H1 (cell line): ENCODE data around the gene ZNF101. TPM values are rescaled to one million over a fixed set of nuclear protein-coding genes. Genes with fewer than 3 reads are reported as not detected.

Experiments used
- CTCF ChIA-PET: fragments of 300-600 bp; sonication (Branson Sonifier 250); formaldehyde crosslinking; loops from one replicate; lab custom pipeline; 2021; ENCODE audit not compliant: partially characterized antibody; lab: Charles Lee
- POLR2A ChIA-PET: fragments of 300-600 bp; sonication (Branson Sonifier 250); formaldehyde crosslinking; loops from one replicate; lab custom pipeline; 2021; ENCODE audit warnings: inconsistent platforms; ENCODE audit not compliant: partially characterized antibody; lab: Charles Lee
- DNase-seq, 2 experiments: peaks; one replicate each; pipeline versions ENCODE4 v3.0.0 to v3.0.0-alpha.2; 2010 to 2022; ENCODE audit warnings: low spot score in 2 of 2, low read depth in 1 of 2, mixed read lengths in 1 of 2
- FAIRE-seq: peaks from 2 replicates; lab custom pipeline; 2011; peaks lifted over from hg19 to GRCh38; lab: Jason Lieb, UNC
- H2AFZ ChIP-seq: 2 replicates; pipeline ENCODE4 v1.8.1; 2012; ENCODE audit warnings: low read length, inconsistent platforms
- H2AK5ac ChIP-seq: 2 replicates; pipeline ENCODE4 v1.6.1; 2013; ENCODE audit warnings: low read depth, low read length
- H2BK120ac ChIP-seq: replicated peaks from 2 replicates; pipeline ENCODE3; 2013; ENCODE audit warnings: low read depth, low read length, inconsistent platforms
- H2BK12ac ChIP-seq: 2 replicates; pipeline ENCODE4 v1.6.1; 2013; ENCODE audit warnings: low read depth, low read length
- H2BK15ac ChIP-seq: 2 replicates; pipeline ENCODE4 v1.6.1; 2013; ENCODE audit warnings: low read length
- H2BK20ac ChIP-seq: 2 replicates; pipeline ENCODE4 v1.6.1; 2013; ENCODE audit warnings: low read length
- H2BK5ac ChIP-seq: 2 replicates; pipeline ENCODE4 v1.6.1; 2013; ENCODE audit warnings: low read depth, low read length
- H3K14ac ChIP-seq: 2 replicates; pipeline ENCODE4 v1.6.1; 2013; ENCODE audit warnings: inconsistent platforms; ENCODE audit not compliant: insufficient read length
- H3K18ac ChIP-seq: 2 replicates; pipeline ENCODE4 v1.6.1; 2013; ENCODE audit warnings: low read length; ENCODE audit errors: extremely low read depth
- H3K23ac ChIP-seq: 2 replicates; pipeline ENCODE4 v1.6.1; 2013; ENCODE audit warnings: inconsistent platforms; ENCODE audit not compliant: insufficient read length
- H3K23me2 ChIP-seq: 2 replicates; pipeline ENCODE4 v1.6.1; 2013; ENCODE audit warnings: low read depth, low read length
- H3K27ac ChIP-seq: 2 replicates; pipeline ENCODE4 v1.6.1; 2011; ENCODE audit warnings: low read depth, low read length, inconsistent platforms
- H3K27me3 ChIP-seq, 4 experiments: replicated peaks in 1 of 4; 1 replicate in 1 of 4; 2 replicates in 3 of 4; pipeline versions ENCODE4 v1.6.1 to v1.8.1; 2011 to 2013; ENCODE audit warnings: low read length in 3 of 4, mild to moderate bottlenecking in 3 of 4, inconsistent platforms in 2 of 4, mixed read lengths in 2 of 4, moderate library complexity in 1 of 4; ENCODE audit not compliant: control insufficient read depth in 3 of 4, insufficient read depth in 3 of 4; ENCODE audit errors: extremely low read depth in 1 of 4
- H3K36me3 ChIP-seq, 4 experiments: 2 replicates each; pipeline versions ENCODE4 v1.6.1 to v1.8.1; 2011 to 2013; ENCODE audit warnings: mild to moderate bottlenecking in 4 of 4, low read length in 3 of 4, moderate library complexity in 2 of 4, control low read depth in 1 of 4, inconsistent platforms in 1 of 4; ENCODE audit not compliant: insufficient read depth in 4 of 4, control insufficient read depth in 2 of 4
- H3K4ac ChIP-seq: replicated peaks from 2 replicates; pipeline ENCODE3; 2013; ENCODE audit warnings: low read length, low read depth, mixed read lengths, inconsistent platforms; ENCODE audit not compliant: insufficient read length
- H3K4me1 ChIP-seq, 4 experiments: replicated peaks in 1 of 4; 1 replicate in 1 of 4; 2 replicates in 3 of 4; pipeline versions ENCODE4 v1.6.1 to v1.8.1; 2011 to 2013; ENCODE audit warnings: low read length in 3 of 4, inconsistent platforms in 2 of 4, mixed read lengths in 1 of 4; ENCODE audit not compliant: insufficient read depth in 4 of 4, control insufficient read depth in 3 of 4
- H3K4me2 ChIP-seq, 2 experiments: 2 replicates each; pipeline versions ENCODE4 v1.6.1 to v1.8.1; 2011 to 2013; ENCODE audit warnings: low read depth in 2 of 2, low read length in 2 of 2, control low read depth in 1 of 2, inconsistent platforms in 1 of 2, mild to moderate bottlenecking in 1 of 2; ENCODE audit not compliant: insufficient read depth in 1 of 2
- H3K4me3 ChIP-seq, 4 experiments: fragments of 200-600, 300-600 bp in 1 of 4; sonication (generic), shearing (Covaris generic), sonication (Bioruptor Twin) in 1 of 4; 2 replicates each; pipeline versions ENCODE4 v1.5.1 to v1.8.1; 2011 to 2016; ENCODE audit warnings: low read length in 4 of 4, low read depth in 3 of 4, control low read depth in 2 of 4, inconsistent platforms in 2 of 4, mild to moderate bottlenecking in 2 of 4, mixed read lengths in 1 of 4, moderate library complexity in 1 of 4; ENCODE audit not compliant: insufficient read depth in 2 of 4; ENCODE audit errors: extremely low read depth in 1 of 4
- H3K56ac ChIP-seq: replicated peaks from 2 replicates; pipeline ENCODE3; 2013; ENCODE audit warnings: low read depth, mild to moderate bottlenecking, mixed read lengths, low read length, inconsistent platforms; ENCODE audit not compliant: insufficient read length
- H3K79me1 ChIP-seq: 2 replicates; pipeline ENCODE4 v1.6.1; 2013; ENCODE audit warnings: low read depth, low read length, control low read depth
- H3K79me2 ChIP-seq, 2 experiments: 2 replicates each; pipeline versions ENCODE4 v1.6.1 to v1.8.1; 2012 to 2013; ENCODE audit warnings: low read length in 2 of 2, mild to moderate bottlenecking in 2 of 2, inconsistent platforms in 1 of 2; ENCODE audit not compliant: insufficient read depth in 2 of 2, control insufficient read depth in 1 of 2
- H3K9ac ChIP-seq, 4 experiments: replicated peaks in 1 of 4; 1 replicate in 1 of 4; 2 replicates in 3 of 4; pipeline versions ENCODE4 v1.6.1 to v1.8.1; 2011 to 2013; ENCODE audit warnings: low read depth in 3 of 4, low read length in 3 of 4, control low read depth in 2 of 4, mild to moderate bottlenecking in 2 of 4, moderate library complexity in 2 of 4, inconsistent platforms in 1 of 4; ENCODE audit errors: extremely low read depth in 1 of 4
- H3K9me3 ChIP-seq, 2 experiments: 2 replicates each; pipeline versions ENCODE4 v1.6.1 to v1.8.1; 2012 to 2013; ENCODE audit warnings: mild to moderate bottlenecking in 2 of 2, moderate library complexity in 2 of 2, control low read depth in 1 of 2, inconsistent platforms in 1 of 2, low read depth in 1 of 2, low read length in 1 of 2, mixed read lengths in 1 of 2; ENCODE audit not compliant: insufficient read depth in 2 of 2
- H4K20me1 ChIP-seq, 2 experiments: replicated peaks in 1 of 2; 2 replicates each; pipeline versions ENCODE3 to v1.8.1; 2011 to 2013; ENCODE audit warnings: inconsistent platforms in 2 of 2, low read length in 2 of 2, mild to moderate bottlenecking in 1 of 2; ENCODE audit not compliant: insufficient read depth in 2 of 2, control insufficient read depth in 1 of 2
- H4K5ac ChIP-seq: 2 replicates; pipeline ENCODE4 v1.6.1; 2013; ENCODE audit warnings: low read length, low read depth, mixed read lengths, inconsistent platforms; ENCODE audit not compliant: insufficient read length
- H4K8ac ChIP-seq: 2 replicates; pipeline ENCODE4 v1.8.0; 2013; ENCODE audit warnings: mild to moderate bottlenecking, moderate library complexity, low read length, inconsistent platforms; ENCODE audit not compliant: insufficient read depth; ENCODE audit errors: extremely low read depth
- H4K91ac ChIP-seq: replicated peaks from 2 replicates; pipeline ENCODE3; 2013; ENCODE audit warnings: low read length, mixed read lengths, inconsistent platforms; ENCODE audit not compliant: insufficient read length
- ASH2L ChIP-seq: fragments of 200-600, 300-600 bp; sonication (generic); IDR thresholded peaks from one replicate; pipeline ENCODE4 v1.7.1; 2017; ENCODE audit warnings: low read length
- CREB1 ChIP-seq: IDR thresholded peaks from 2 replicates; pipeline ENCODE4 v1.6.1; 2012; ENCODE audit warnings: inconsistent platforms
- E2F6 ChIP-seq: IDR thresholded peaks from 2 replicates; pipeline ENCODE4 v1.6.1; 2012; ENCODE audit warnings: inconsistent platforms
- HDAC2 ChIP-seq, 2 experiments: fragments of 300-600 bp in 1 of 2; sonication (generic) in 1 of 2; IDR thresholded peaks; 2 replicates each; pipeline ENCODE4 v1.6.1; 2011 to 2012; ENCODE audit warnings: low read depth in 2 of 2, low read length in 2 of 2, mild to moderate bottlenecking in 2 of 2, moderate library complexity in 2 of 2, borderline replicate concordance in 1 of 2, inconsistent platforms in 1 of 2
- HDAC6 ChIP-seq: IDR thresholded peaks from one replicate; pipeline ENCODE4 v1.7.1; 2012; ENCODE audit warnings: low read depth, mild to moderate bottlenecking, inconsistent platforms, low read length, moderate library complexity
- NANOG ChIP-seq: IDR thresholded peaks from 2 replicates; pipeline ENCODE4 v1.6.1; 2011; ENCODE audit warnings: low read length, low read depth, mild to moderate bottlenecking, inconsistent platforms; ENCODE audit not compliant: insufficient read depth, poor library complexity, severe bottlenecking
- SIRT6 ChIP-seq: IDR thresholded peaks from one replicate; pipeline ENCODE4 v1.7.1; 2012; ENCODE audit warnings: low read length, inconsistent platforms
- SP1 ChIP-seq: IDR thresholded peaks from 2 replicates; pipeline ENCODE4 v1.6.1; 2011; ENCODE audit warnings: low read depth, low read length
- SP4 ChIP-seq: IDR thresholded peaks from 2 replicates; pipeline ENCODE4 v1.6.1; 2012; ENCODE audit warnings: low read length, inconsistent platforms
- TAF1 ChIP-seq: IDR thresholded peaks from 2 replicates; pipeline ENCODE4 v1.6.1; 2011; ENCODE audit warnings: mild to moderate bottlenecking, low read depth, low read length
- WGBS, 2 experiments: shearing (Covaris generic) in 1 of 2; methylation state at CpG; one replicate each; pipeline versions ENCODE4 v1.1.6 to v1.1.7; 2013 to 2015; ENCODE audit warnings: low lambda C conversion rate in 2 of 2, mixed read lengths in 2 of 2, inconsistent platforms in 1 of 2, low coverage in 1 of 2, missing lambda C conversion rate in 1 of 2; ENCODE audit not compliant: insufficient replicate concordance in 2 of 2, insufficient coverage in 1 of 2, insufficient read length in 1 of 2; ENCODE audit errors: extremely low coverage in 1 of 2, missing lambda C conversion rate in 1 of 2; 5-methylcytosine and 5-hydroxymethylcytosine counted together
- polyA plus RNA-seq, 7 experiments: library from polyadenylated mRNA; depleted of rRNA in 3 of 7; stranded (reverse) in 5 of 7; unstranded in 2 of 7; fragments of >200 nt in 5 of 7; fragments of 200-250 nt in 2 of 7; gene quantifications; 1 replicate in 5 of 7; 2 replicates in 1 of 7; 4 replicates in 1 of 7; pipeline versions ENCODE4 v1.2.1 to v1.2.3, GENCODE V29; 2011 to 2013; ENCODE audit warnings: missing spikeins in 2 of 7, mixed read lengths in 2 of 7
- total RNA-seq: library from RNA; stranded (reverse); fragmentation: NEBNext Ultra II Directional; extraction: Animal tissue kit (Norgen Biotek cat#: 25700); gene quantifications from 2 replicates; pipeline ENCODE4 v1.2.1, GENCODE V29; 2021

ZNF101 gene
- total and polyA plus RNA-seq, 2 of the 8 experiments (the other 6 are each of a cell fraction or from before 2014, with no cell fraction given), result 13.0 to 50.9 TPM

GRCh38 chr19:19732579-19733501 lies 64.2 kb downstream of the ZNF101 start, which contains the start of gene ZNF14:
TSS of gene ZNF14 (minus strand) at chr19:19733112. CDS start at chr19:19732958, 154 bp downstream.
- Histone ChIP-seq H3K79me1 (0 out of 2 replicates have a peak, but pooled peaks cover 4% of the 10 kb centered on the region), H4K20me1 (peaks cover 0 to 2% of the 10 kb centered on the region in 2 experiments), H3K4me1 (no peaks in the 10 kb centered on the region; a peak in 1 of 7 replicates), H4K5ac (peak within 1 kb of the TSS; percentile 66), H3K23ac (no peak within 1 kb of the TSS), H2BK12ac (no peak within 1 kb of the TSS), H2AK5ac (no peak within 1 kb of the TSS), H4K91ac (peak within 1 kb of the TSS; percentile 18), H3K27ac (no peak within 1 kb of the TSS), H3K4ac (peak within 1 kb of the TSS; percentile 15), H2BK15ac (no peak within 1 kb of the TSS), H2BK120ac (no peak within 1 kb of the TSS), H3K9ac (peak within 1 kb of the TSS; percentile 64 to 90 (median 73)), H3K36me3 (peaks cover 0 to 5% (median 2%) of the 10 kb centered on the region in 4 experiments; a peak in 2 of 8 replicates), H3K23me2 (peaks cover 10% of the 10 kb centered on the region), H2BK5ac (peak within 1 kb of the TSS; percentile 93), H3K4me2 (peak within 1 kb of the TSS; percentile 51 to 68), H3K56ac (no peak within 1 kb of the TSS), H3K14ac (no peak within 1 kb of the TSS), H4K8ac (peak within 1 kb of the TSS; percentile 93; the same call in 1 of the 2 replicates), H3K18ac (peak within 1 kb of the TSS; percentile 68), H3K79me2 (peaks cover 0 to 42% of the 10 kb centered on the region in 2 experiments; a peak in 2 of 4 replicates), H2AFZ (peak within 1 kb of the TSS; percentile 100), H3K27me3 (no peaks in the 10 kb centered on the region), H2BK20ac (no peak within 1 kb of the TSS; the same call in 1 of the 2 replicates), H3K4me3 (peak within 1 kb of the TSS; percentile 76 to 97 (median 87)), H3K9me3 (peaks cover 7 to 13% of the 10 kb centered on the region in 2 experiments; a peak in 3 of 4 replicates)
- ChIA-PET CTCF (no interaction called here), POLR2A (interaction anchor here (0.7 to 1.9 kb wide), 14 partner anchors 9 to 454 kb away, joined by 3 to 6 read pairs (median 4); partner anchors contain the start of genes ZNF253 and ZNF93)
- peak; percentile 83 to 95 for DNase-seq
- WGBS, 2 experiments, result 4% methylated on average over 51 of the region's 61 CpGs; no CpG with 5 or more reads in 1 of the 2 experiments
- FAIRE-seq, result peak; percentile 90
- TF ChIP-seq HDAC2 (IDR thresholded peaks at IDR 0.05; ENCODE audit: borderline replicate concordance in 1 of 2, low read depth in 2 of 2, low read length in 2 of 2), result no peak
- TF ChIP-seq SP1, result peak; percentile 69
- no peak for TF ChIP-seq SIRT6
- no peak for TF ChIP-seq NANOG
- peak; percentile 94 for TF ChIP-seq SP4
- TF ChIP-seq TAF1, result peak; percentile 64
- TF ChIP-seq ASH2L, result peak; percentile 83
- TF ChIP-seq HDAC6, result no peak
- peak; percentile 67 for TF ChIP-seq CREB1
- TF ChIP-seq E2F6, result peak; percentile 44; the same call in 1 of the 2 replicates
